GM10248 (cell line): ENCODE measurements around the gene TOMM5.

Source experiments
- CTCF ChIA-PET: fragments of 300-600 bp; sonication (Branson Sonifier 250); formaldehyde crosslinking; extraction: SDS; loops from one replicate; lab custom pipeline; 2021; ENCODE audit warnings: antibody characterized with exemption; lab: Yijun Ruan, JAX
- POLR2A ChIA-PET: fragments of 350-650 bp; sonication (Branson Sonifier 250); formaldehyde crosslinking; extraction: SDS; loops from one replicate; lab custom pipeline; 2020; ENCODE audit warnings: antibody characterized with exemption; lab: Yijun Ruan, JAX
- DNase-seq: peaks from one replicate; pipeline ENCODE4 v3.0.0; 2012; ENCODE audit errors: extremely low spot score
- CTCF ChIP-seq: IDR thresholded peaks from 2 replicates; pipeline ENCODE4 v1.5.1; 2012; ENCODE audit warnings: mild to moderate bottlenecking, low read depth; ENCODE audit errors: extremely low read depth, missing control alignments, control extremely low read depth

Gene TOMM5

GRCh38 chr9:37583522-37584121 lies 8.8 kb downstream of the TOMM5 start:
- ChIA-PET POLR2A (interaction anchor here (1.1 kb wide), 1 partner anchor 8 kb away, joined by 3 read pairs; no protein-coding TSS in a partner anchor), CTCF (interaction anchor here (0.7 to 2.1 kb wide), 6 partner anchors 8 to 18 kb away, joined by 3 to 8 read pairs (median 4); partner anchors contain the start of gene TOMM5)
- TF ChIP-seq CTCF: no peak
- no peak for DNase-seq

DNA sequence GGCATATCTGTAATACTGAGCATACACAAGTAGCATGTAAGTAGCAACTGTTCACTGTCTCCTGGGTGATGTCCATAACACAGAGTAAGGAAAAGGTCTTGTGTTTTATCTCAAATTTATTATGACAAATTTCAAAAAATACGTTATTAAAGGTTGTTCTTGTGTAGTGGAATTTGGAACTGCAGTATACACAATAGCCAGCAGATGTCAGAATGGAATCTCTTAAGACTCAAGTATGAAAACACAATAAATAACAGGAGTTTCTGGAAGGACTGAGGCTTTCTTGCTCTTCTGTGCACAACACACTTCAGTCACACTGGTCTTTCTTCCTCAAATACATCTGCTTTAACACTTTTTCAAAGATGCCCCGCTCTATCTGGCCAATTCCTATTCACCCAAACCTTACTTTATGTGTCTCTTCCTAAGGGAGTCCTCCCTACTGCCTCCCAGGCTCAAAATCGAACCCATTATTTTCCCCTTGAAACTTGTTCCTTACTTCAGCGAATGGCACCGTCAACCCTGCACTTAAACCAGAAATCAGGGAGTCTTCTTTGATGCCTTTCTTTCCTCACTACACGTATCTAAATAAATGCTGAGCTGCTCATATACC lies 9.7 kb downstream of the TOMM5 start:
- ChIA-PET CTCF (interaction anchor here (0.7 to 2.1 kb wide), 6 partner anchors 8 to 14 kb away, joined by 3 to 13 read pairs (median 6); partner anchors contain the start of gene TOMM5), POLR2A (no interaction called here)
- peak; percentile 28 for DNase-seq
- peak; percentile 61 for TF ChIP-seq CTCF

DNA sequence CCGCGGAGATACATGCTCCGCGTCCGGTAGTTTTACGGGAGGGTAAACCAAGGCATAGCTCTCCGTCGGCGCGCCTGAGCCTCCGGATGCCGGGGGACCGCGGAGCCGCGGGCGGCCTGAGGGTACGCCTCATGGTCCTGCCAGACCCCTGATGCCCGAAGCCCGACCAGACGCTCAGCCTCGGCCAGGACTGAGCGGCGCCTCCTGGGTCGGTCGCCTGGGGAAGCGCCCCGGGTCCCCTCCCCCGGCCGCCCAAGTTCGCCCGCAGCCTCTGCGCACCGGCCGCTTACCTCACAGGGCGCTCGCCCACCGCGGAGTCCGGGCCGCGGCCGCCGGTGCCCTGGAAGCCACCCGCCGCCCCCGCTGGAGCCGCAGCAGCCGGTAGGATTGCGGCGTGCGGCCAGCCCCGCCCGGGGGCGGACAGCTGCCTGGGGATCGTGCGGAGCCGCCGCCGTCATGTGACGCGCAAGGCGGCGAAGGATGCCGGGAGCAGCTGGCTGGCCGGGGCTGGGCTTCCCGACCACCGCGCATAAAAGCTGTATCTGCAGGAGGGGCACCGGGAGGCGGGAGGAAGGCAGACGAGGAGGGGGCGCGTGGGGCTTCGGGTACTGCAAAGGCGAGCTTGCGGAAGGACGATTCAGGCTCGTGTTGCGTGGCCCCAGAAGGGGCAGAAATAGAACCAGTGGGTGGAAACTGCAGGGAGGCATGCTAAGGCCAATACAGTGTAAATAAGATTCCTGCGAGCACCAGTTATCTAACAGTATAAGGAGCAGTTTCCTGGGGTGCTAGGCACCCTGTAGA lies 16.3 kb downstream of the TOMM5 start, which contains the start of gene FBXO10:
FBXO10 (minus strand) TSS at position 460 of the 801 bp plus-strand sequence. CDS start 34,612 bp downstream, outside the sequence.
- POLR2A ChIA-PET: interaction anchor here (0.6 to 2.5 kb wide), 4 partner anchors 10 to 26 kb away, joined by 3 to 12 read pairs (median 4); partner anchors contain the start of gene TOMM5
- CTCF ChIA-PET: interaction anchor here (0.9 to 6.6 kb wide), 8 partner anchors 9 to 165 kb away, joined by 3 to 71 read pairs (median 5); partner anchors contain the start of gene TOMM5
- no peak for TF ChIP-seq CTCF

DNA sequence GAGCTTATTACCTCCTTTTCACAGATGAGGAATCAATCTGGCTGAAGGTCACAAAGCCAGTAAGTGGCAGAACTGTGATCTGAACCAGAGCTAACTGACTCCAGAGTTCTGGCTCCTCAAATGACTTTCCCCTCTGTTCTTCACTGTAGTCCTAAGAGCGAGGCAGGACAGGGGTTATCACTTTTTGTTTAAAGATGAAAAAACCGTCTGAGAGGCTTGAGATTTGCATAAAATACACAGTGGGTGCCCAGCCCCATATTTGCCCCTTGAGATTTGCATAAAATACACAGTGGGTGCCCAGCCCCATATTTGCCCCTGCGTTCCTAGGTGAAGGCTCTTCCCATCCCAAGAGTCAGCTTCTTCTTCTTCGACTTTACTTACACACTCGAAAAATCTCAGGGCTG lies 16.9 kb downstream of the TOMM5 start:
- no peak for DNase-seq
- TF ChIP-seq CTCF: no peak
- ChIA-PET CTCF (interaction anchor here (0.9 to 6.6 kb wide), 8 partner anchors 8 to 164 kb away, joined by 3 to 71 read pairs (median 6); partner anchors contain the start of gene TOMM5), POLR2A (interaction anchor here (0.6 to 2.5 kb wide), 4 partner anchors 9 to 548 kb away, joined by 3 to 12 read pairs (median 5); partner anchors contain the start of gene TOMM5)

More for the DNA sequence above, 16.3 kb downstream of the TOMM5 start, which contains the start of gene FBXO10:
- DNase-seq: peak; percentile 84

- ChIA-PET CTCF (interaction anchor here (0.9 to 6.6 kb wide), 7 partner anchors 8 to 164 kb away, joined by 3 to 71 read pairs (median 5); partner anchors contain the start of gene TOMM5), POLR2A (interaction anchor here (0.6 to 2.5 kb wide), 4 partner anchors 9 to 548 kb away, joined by 3 to 12 read pairs (median 5); partner anchors contain the start of gene TOMM5)
- no peak for TF ChIP-seq CTCF
- DNase-seq: no peak
These were observed 17.4 kb downstream of the TOMM5 start for GRCh38 chr9:37575001-37575400.
